Astrocyte of the spinal cord (primary cell): ENCODE measurements around the gene SRGAP2.
"Not testable (repeated sequence)": the region's sequence is repeated elsewhere in the genome, so short reads cannot be mapped to it uniquely, and the experiment has no call there.

Source experiments
- DNase-seq: peaks from one replicate; pipeline ENCODE4 v3.0.0; 2011; ENCODE audit warnings: low read depth, low spot score
- H3K4me3 ChIP-seq: 2 replicates; pipeline ENCODE4 v1.5.1; 2011; ENCODE audit warnings: low read depth, mild to moderate bottlenecking, low read length, moderate library complexity
- CTCF ChIP-seq: IDR thresholded peaks from 2 replicates; pipeline ENCODE4 v1.5.1; 2012; ENCODE audit warnings: low read depth, mild to moderate bottlenecking, low read length, inconsistent platforms
- in situ Hi-C: cut with HindIII; loops from 2 replicates; pipeline ENCODE4 v1.10.0; 2017; ENCODE audit warnings: low sequenced_read_pairs

Gene SRGAP2

GRCh38 chr1:206203364-206204158 lies at the start of gene SRGAP2:
Gene SRGAP2, plus strand, starts transcription at chr1:206203541. Its CDS starts 2,430 bp downstream, at chr1:206205971.
- peak; percentile 71 for DNase-seq
- H3K4me3 ChIP-seq, result peak within 1 kb of the TSS; percentile 49

GRCh38 chr1:206167350-206168029 lies 35.9 kb upstream of the SRGAP2 start:
- in situ Hi-C loops, DNase-seq, H3K4me3 ChIP-seq: not testable (repeated sequence)

More at GRCh38 chr1:206203364-206204158, at the start of gene SRGAP2:
- in situ Hi-C loops, result not testable (repeated sequence)

GRCh38 chr1:206169794-206170193 lies 33.5 kb upstream of the SRGAP2 start:
- in situ Hi-C loops, DNase-seq, H3K4me3 ChIP-seq: not testable (repeated sequence)

GRCh38 chr1:206173110-206173719 lies 30.1 kb upstream of the SRGAP2 start:
- H3K4me3 ChIP-seq, in situ Hi-C loops, DNase-seq: not testable (repeated sequence)

GRCh38 chr1:206174182-206174868 lies 29.0 kb upstream of the SRGAP2 start:
- peak; percentile 27 for TF ChIP-seq CTCF
- in situ Hi-C loops, H3K4me3 ChIP-seq: not testable (repeated sequence)
- DNase-seq, result peak; percentile 25

- TF ChIP-seq CTCF, result peak; percentile 20
- peak; percentile 5 for DNase-seq
- in situ Hi-C loops, H3K4me3 ChIP-seq: not testable (repeated sequence)
Observed at GRCh38 chr1:206175459-206176113, 27.8 kb upstream of the SRGAP2 start.

GRCh38 chr1:206176114-206176502 lies 27.2 kb upstream of the SRGAP2 start:
- in situ Hi-C loops, DNase-seq, H3K4me3 ChIP-seq: not testable (repeated sequence)

- H3K4me3 ChIP-seq, in situ Hi-C loops: not testable (repeated sequence)
- peak; percentile 65 for DNase-seq
Observed at GRCh38 chr1:206178061-206178989, 25.0 kb upstream of the SRGAP2 start.

- in situ Hi-C loops, DNase-seq, H3K4me3 ChIP-seq: not testable (repeated sequence)
Observed at GRCh38 chr1:206179666-206180065, 23.7 kb upstream of the SRGAP2 start.

GRCh38 chr1:206182368-206183317 lies 20.7 kb upstream of the SRGAP2 start:
- in situ Hi-C loops, H3K4me3 ChIP-seq: not testable (repeated sequence)
- peak; percentile 36 for DNase-seq

- H3K4me3 ChIP-seq, DNase-seq, in situ Hi-C loops: not testable (repeated sequence)
Observed at GRCh38 chr1:206183788-206184187, 19.6 kb upstream of the SRGAP2 start.

- H3K4me3 ChIP-seq, in situ Hi-C loops, DNase-seq: not testable (repeated sequence)
Observed at GRCh38 chr1:206185778-206186177, 17.6 kb upstream of the SRGAP2 start.
